CMK (cell line): ENCODE results near the gene SLC43A2.

Source experiments
- DNase-seq: peaks from one replicate; pipeline ENCODE4 v3.0.0-alpha.2; 2010; ENCODE audit warnings: low read depth

The SLC43A2 gene

GRCh38 chr17:1643999-1644492, 15.4 kb upstream of the SLC43A2 start:
- no peak for DNase-seq

- DNase-seq: no peak
Measured at GRCh38 chr17:1643293-1643998, 14.8 kb upstream of the SLC43A2 start.

- DNase-seq: no peak
Measured at GRCh38 chr17:1641065-1641403, 12.4 kb upstream of the SLC43A2 start.

- no peak for DNase-seq
Measured at GRCh38 chr17:1640329-1641064, 11.9 kb upstream of the SLC43A2 start.

GRCh38 chr17:1639549-1640180, 11.0 kb upstream of the SLC43A2 start:
- DNase-seq: no peak

- no peak for DNase-seq
Measured at GRCh38 chr17:1638624-1639300, 10.1 kb upstream of the SLC43A2 start.

- no peak for DNase-seq
Measured at GRCh38 chr17:1638171-1638590, 9.5 kb upstream of the SLC43A2 start.

GRCh38 chr17:1636732-1637285, 8.2 kb upstream of the SLC43A2 start:
- no peak for DNase-seq

GRCh38 chr17:1635675-1636465, 7.2 kb upstream of the SLC43A2 start:
- no peak for DNase-seq

GRCh38 chr17:1634841-1635650, 6.4 kb upstream of the SLC43A2 start:
- no peak for DNase-seq

- DNase-seq: no peak
Measured at GRCh38 chr17:1630662-1631061, 2.0 kb upstream of the SLC43A2 start.

GRCh38 chr17:1629504-1630310, 1.1 kb upstream of the SLC43A2 start:
- no peak for DNase-seq

GRCh38 chr17:1628856-1629503, 346 bp upstream of the SLC43A2 start:
- no peak for DNase-seq

- DNase-seq: no peak
Measured at GRCh38 chr17:1627182-1627981, 1.3 kb downstream of the SLC43A2 start.

GRCh38 chr17:1626333-1626732, 2.3 kb downstream of the SLC43A2 start:
- no peak for DNase-seq

- no peak for DNase-seq
Measured at GRCh38 chr17:1625581-1625980, 3.1 kb downstream of the SLC43A2 start.

GRCh38 chr17:1625053-1625452, 3.6 kb downstream of the SLC43A2 start:
- no peak for DNase-seq

GRCh38 chr17:1624650-1625049, 4.0 kb downstream of the SLC43A2 start:
- DNase-seq: no peak
